ENCODE data around the gene PCYT1B.

- TF ChIP-seq, protein P1, sequence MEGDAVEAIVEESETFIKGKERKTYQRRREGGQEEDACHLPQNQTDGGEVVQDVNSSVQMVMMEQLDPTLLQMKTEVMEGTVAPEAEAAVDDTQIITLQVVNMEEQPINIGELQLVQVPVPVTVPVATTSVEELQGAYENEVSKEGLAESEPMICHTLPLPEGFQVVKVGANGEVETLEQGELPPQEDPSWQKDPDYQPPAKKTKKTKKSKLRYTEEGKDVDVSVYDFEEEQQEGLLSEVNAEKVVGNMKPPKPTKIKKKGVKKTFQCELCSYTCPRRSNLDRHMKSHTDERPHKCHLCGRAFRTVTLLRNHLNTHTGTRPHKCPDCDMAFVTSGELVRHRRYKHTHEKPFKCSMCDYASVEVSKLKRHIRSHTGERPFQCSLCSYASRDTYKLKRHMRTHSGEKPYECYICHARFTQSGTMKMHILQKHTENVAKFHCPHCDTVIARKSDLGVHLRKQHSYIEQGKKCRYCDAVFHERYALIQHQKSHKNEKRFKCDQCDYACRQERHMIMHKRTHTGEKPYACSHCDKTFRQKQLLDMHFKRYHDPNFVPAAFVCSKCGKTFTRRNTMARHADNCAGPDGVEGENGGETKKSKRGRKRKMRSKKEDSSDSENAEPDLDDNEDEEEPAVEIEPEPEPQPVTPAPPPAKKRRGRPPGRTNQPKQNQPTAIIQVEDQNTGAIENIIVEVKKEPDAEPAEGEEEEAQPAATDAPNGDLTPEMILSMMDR (IDR thresholded peaks at IDR 0.05; ENCODE audit: low read depth, low read length), result no peak
- TF ChIP-seq MAX (IDR thresholded peaks at IDR 0.05; ENCODE audit: low read depth, low read length), result no peak
- no peak for TF ChIP-seq POLR2A (IDR thresholded peaks at IDR 0.05; ENCODE audit: extremely low read depth, insufficient read length)
- TF ChIP-seq MYC (IDR thresholded peaks at IDR 0.05; ENCODE audit: low read depth, low read length), result no peak
These were observed 14.1 kb upstream of the PCYT1B start for GRCh38 chrX:24661292-24661691.

Measured in NB4 (cell line).